ENCODE results near the gene MAP3K5.

- TF ChIP-seq POLR2AphosphoS5 (IDR thresholded peaks at IDR 0.05; ENCODE audit: low read depth, low read length), result no peak
- TF ChIP-seq REST (IDR thresholded peaks at IDR 0.05; ENCODE audit: insufficient read depth in 1 of 2, low read depth in 2 of 2, low read length in 2 of 2), result no peak
These were observed 183.3 kb downstream of the MAP3K5 start for GRCh38 chr6:136608991-136609390.
